ENCODE data around the gene ZIC5.

- TF ChIP-seq CTCF (conservative IDR thresholded peaks at IDR 0.05; ENCODE audit: low read depth, low read length) = no peak
- TF ChIP-seq EZH2 (IDR thresholded peaks at IDR 0.05; ENCODE audit: low read length, unreplicated experiment) = no peak
Observed at GRCh38 chr13:99990126-99990977, 18.8 kb upstream of the ZIC5 start.
